Thyroid gland (tissue), 4 donors: Measurements from ENCODE around the gene GNAT2.

Experiments
- POLR2A ChIP-seq, 2 donors: fragments of 450-650 bp; IDR thresholded peaks; one replicate each; pipeline ENCODE4 v1.6.1; 2017; ENCODE audit warnings: antibody characterized with exemption in 2 of 2, mild to moderate bottlenecking in 2 of 2, moderate library complexity in 1 of 2
- TF ChIP-seq, protein P1 (sequence below), 6 experiments: fragments of 200-600 bp in 3 of 6; fragments of 450-650 bp in 3 of 6; sonication (generic) in 3 of 6; IDR thresholded peaks; one replicate each; pipeline ENCODE4 v1.5.1; 2016 to 2019; ENCODE audit warnings: antibody characterized with exemption in 6 of 6, mild to moderate bottlenecking in 2 of 6, inconsistent platforms in 1 of 6, moderate library complexity in 1 of 6

- TF ChIP-seq, protein P1, sequence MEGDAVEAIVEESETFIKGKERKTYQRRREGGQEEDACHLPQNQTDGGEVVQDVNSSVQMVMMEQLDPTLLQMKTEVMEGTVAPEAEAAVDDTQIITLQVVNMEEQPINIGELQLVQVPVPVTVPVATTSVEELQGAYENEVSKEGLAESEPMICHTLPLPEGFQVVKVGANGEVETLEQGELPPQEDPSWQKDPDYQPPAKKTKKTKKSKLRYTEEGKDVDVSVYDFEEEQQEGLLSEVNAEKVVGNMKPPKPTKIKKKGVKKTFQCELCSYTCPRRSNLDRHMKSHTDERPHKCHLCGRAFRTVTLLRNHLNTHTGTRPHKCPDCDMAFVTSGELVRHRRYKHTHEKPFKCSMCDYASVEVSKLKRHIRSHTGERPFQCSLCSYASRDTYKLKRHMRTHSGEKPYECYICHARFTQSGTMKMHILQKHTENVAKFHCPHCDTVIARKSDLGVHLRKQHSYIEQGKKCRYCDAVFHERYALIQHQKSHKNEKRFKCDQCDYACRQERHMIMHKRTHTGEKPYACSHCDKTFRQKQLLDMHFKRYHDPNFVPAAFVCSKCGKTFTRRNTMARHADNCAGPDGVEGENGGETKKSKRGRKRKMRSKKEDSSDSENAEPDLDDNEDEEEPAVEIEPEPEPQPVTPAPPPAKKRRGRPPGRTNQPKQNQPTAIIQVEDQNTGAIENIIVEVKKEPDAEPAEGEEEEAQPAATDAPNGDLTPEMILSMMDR (IDR thresholded peaks at IDR 0.05) = no peak
- TF ChIP-seq POLR2A (IDR thresholded peaks at IDR 0.05) = no peak
Observed at GRCh38 chr1:109613361-109614147, 5.9 kb downstream of the GNAT2 start.
